ENCODE results near the gene CBR3. TPM values are rescaled to one million over a fixed set of nuclear protein-coding genes. Genes with fewer than 3 reads are reported as not detected.
"Not testable (repeated sequence)": the region's sequence is repeated elsewhere in the genome, so short reads cannot be mapped to it uniquely, and the experiment has no call there.

The CBR3 gene
- polyA plus RNA-seq, 1 of the 3 experiments (the other 2 are of a cell fraction): 6.7 TPM

GRCh38 chr21:36099000-36099399, 35.9 kb upstream of the CBR3 start:
- H3K79me2 ChIP-seq (ENCODE audit: insufficient read depth): no peaks in the 10 kb centered on the region
- H2AFZ ChIP-seq (ENCODE audit: low read depth): no peak overlapping the region
- no peaks in the 10 kb centered on the region for H3K9me2 ChIP-seq
- no peaks in the 10 kb centered on the region for H3F3A ChIP-seq (replicated peaks; ENCODE audit: insufficient read depth)
- CTCF ChIA-PET: interaction anchor here (1.3 to 1.5 kb wide), 2 partner anchors 13 to 26 kb away, joined by 3 to 7 read pairs; no protein-coding TSS in a partner anchor
- H3K4me1 ChIP-seq (ENCODE audit: control insufficient read depth in 1 of 2, insufficient read depth in 2 of 2, low read depth in 1 of 2, low read length in 1 of 2): no peaks in the 10 kb centered on the region
- H3K4me3 ChIP-seq (ENCODE audit: low read depth in 2 of 2, low read length in 1 of 2): no peak overlapping the region
- H3K36me3 ChIP-seq (replicated peaks in 1 of 2; ENCODE audit: control insufficient read depth in 1 of 2, insufficient read depth in 2 of 2, low read length in 1 of 2): no peaks in the 10 kb centered on the region
- POLR2A ChIA-PET: no interaction called here
- H3K27ac ChIP-seq (ENCODE audit: low read depth in 2 of 2, low read length in 1 of 2): no peak overlapping the region
- H3K4me2 ChIP-seq: no peak overlapping the region
- no peaks in the 10 kb centered on the region for H4K20me1 ChIP-seq (ENCODE audit: insufficient read depth)
- TF ChIP-seq NFIC (IDR thresholded peaks at IDR 0.05; ENCODE audit: borderline replicate concordance): no peak
- TF ChIP-seq RFX5 (IDR thresholded peaks at IDR 0.05; ENCODE audit: low read length): no peak
- TF ChIP-seq NRF1 (IDR thresholded peaks at IDR 0.05; ENCODE audit: low read depth, low read length): no peak
- TF ChIP-seq FOXM1 (IDR thresholded peaks at IDR 0.05; ENCODE audit: low read depth): no peak
- TF ChIP-seq CHD2 (IDR thresholded peaks at IDR 0.05; ENCODE audit: low read length, partially characterized antibody): no peak
- TF ChIP-seq SMC3 (IDR thresholded peaks at IDR 0.05; ENCODE audit: low read depth, low read length): no peak
- no peak for TF ChIP-seq RAD21 (IDR thresholded peaks at IDR 0.05; ENCODE audit: low read length)
- no peak for TF ChIP-seq TAF1 (IDR thresholded peaks at IDR 0.05; ENCODE audit: borderline replicate concordance, low read depth, low read length)
- no peak for TF ChIP-seq ZBTB33 (IDR thresholded peaks at IDR 0.05; ENCODE audit: borderline replicate concordance, low read depth)
- TF ChIP-seq TEAD4 (IDR thresholded peaks at IDR 0.05; ENCODE audit: borderline replicate concordance, insufficient read depth): no peak
- TF ChIP-seq EZH2phosphoT487 (IDR thresholded peaks at IDR 0.05; ENCODE audit: borderline replicate concordance, low read depth): no peak
- TF ChIP-seq USF1 (IDR thresholded peaks at IDR 0.05; ENCODE audit: borderline replicate concordance, low read depth): no peak
- H3K9ac ChIP-seq: no peak overlapping the region
- no peaks in the 10 kb centered on the region for H3K27me3 ChIP-seq (ENCODE audit: insufficient read depth)
- DNase-seq: no peak
- no peaks in the 10 kb centered on the region for H3K9me3 ChIP-seq
- WGBS (ENCODE audit: low lambda C conversion rate): 85% methylated on average over 3 of the region's 3 CpGs

- H3K27me3 ChIP-seq (ENCODE audit: insufficient read depth); H3K4me1 ChIP-seq (ENCODE audit: control insufficient read depth in 1 of 2, insufficient read depth in 2 of 2, low read depth in 1 of 2, low read length in 1 of 2); H3K4me3 ChIP-seq (ENCODE audit: low read depth in 2 of 2, low read length in 1 of 2); POLR2A ChIA-PET; H3K79me2 ChIP-seq (ENCODE audit: insufficient read depth); H3K27ac ChIP-seq (ENCODE audit: low read depth in 2 of 2, low read length in 1 of 2); H3K9me3 ChIP-seq; H3F3A ChIP-seq (replicated peaks; ENCODE audit: insufficient read depth); H3K36me3 ChIP-seq (replicated peaks in 1 of 2; ENCODE audit: control insufficient read depth in 1 of 2, insufficient read depth in 2 of 2, low read length in 1 of 2); H3K9ac ChIP-seq; H4K20me1 ChIP-seq (ENCODE audit: insufficient read depth); H2AFZ ChIP-seq (ENCODE audit: low read depth); DNase-seq; H3K9me2 ChIP-seq; H3K4me2 ChIP-seq: not testable (repeated sequence)
- CTCF ChIA-PET: interaction anchor here (2.0 kb wide), 1 partner anchor 26 kb away, joined by 8 read pairs; no protein-coding TSS in a partner anchor
- 67% methylated on average over 10 of the region's 13 CpGs for WGBS (ENCODE audit: low lambda C conversion rate)
These were observed 35.1 kb upstream of the CBR3 start for GRCh38 chr21:36099695-36100211.

Measured in SK-N-SH (cell line).